Stimulated activated CD8-positive, alpha-beta memory T cell treated with anti-CD3 and anti-CD28 coated beads, Interleukin-4, amount 100 ng/mL, for 48 hours (primary cell): ENCODE results near the gene PTPN12.

Source experiments
- DNase-seq: peaks from one replicate; pipeline ENCODE4 v3.0.0-alpha.2; 2020

The PTPN12 gene

DNA sequence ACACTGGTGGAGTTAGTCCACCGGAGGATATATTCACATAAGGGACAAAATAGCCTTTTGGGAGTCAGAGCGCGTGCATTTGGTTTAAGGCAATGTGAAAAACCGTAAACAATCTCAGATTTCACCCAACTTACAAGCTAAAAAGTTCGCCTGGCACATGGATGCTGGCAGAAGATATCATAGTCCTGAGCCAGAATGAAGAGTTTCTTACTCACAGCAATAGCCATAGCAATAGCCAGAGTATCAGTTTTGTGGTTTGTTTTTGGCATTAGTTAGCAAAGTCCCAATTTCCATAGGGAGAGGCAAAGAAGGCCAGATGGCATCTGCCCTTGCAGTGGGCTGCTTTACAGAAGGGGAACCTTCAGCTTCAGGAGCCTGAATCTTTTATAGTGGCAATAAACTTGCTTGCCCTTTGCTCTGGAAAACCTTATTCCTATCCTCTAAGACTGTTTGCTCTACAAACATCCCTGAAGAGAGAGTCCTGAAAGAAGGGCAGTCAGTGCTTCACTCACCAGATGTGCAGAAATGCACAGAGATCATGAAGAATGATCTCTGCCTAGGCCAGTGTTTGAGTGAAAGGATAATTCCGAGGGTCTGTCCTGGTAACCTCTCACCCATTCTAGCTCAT, 130.5 kb downstream of the PTPN12 start:
- DNase-seq: no peak

DNA sequence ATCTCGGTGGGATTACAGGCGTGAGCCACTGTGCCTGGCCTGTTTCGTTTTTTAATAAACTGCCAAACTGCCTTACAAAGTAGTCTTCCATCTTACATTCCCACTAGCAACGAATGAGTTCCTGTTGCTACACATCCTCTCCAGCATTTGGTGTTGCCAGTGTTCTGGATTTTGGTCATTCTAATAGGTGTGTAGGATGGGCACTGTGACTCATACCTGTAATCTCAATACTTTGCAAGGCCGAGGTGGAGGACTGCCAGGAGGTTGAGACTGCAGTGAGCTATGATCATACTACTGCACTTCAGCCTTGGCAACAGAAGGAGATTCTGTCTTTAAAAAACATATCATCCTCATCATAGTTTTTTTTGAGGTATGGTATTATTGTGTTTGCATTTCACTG, 137.8 kb downstream of the PTPN12 start:
- DNase-seq: no peak

GRCh38 chr7:77679608-77680007, 142.5 kb downstream of the PTPN12 start:
- DNase-seq: no peak

DNA sequence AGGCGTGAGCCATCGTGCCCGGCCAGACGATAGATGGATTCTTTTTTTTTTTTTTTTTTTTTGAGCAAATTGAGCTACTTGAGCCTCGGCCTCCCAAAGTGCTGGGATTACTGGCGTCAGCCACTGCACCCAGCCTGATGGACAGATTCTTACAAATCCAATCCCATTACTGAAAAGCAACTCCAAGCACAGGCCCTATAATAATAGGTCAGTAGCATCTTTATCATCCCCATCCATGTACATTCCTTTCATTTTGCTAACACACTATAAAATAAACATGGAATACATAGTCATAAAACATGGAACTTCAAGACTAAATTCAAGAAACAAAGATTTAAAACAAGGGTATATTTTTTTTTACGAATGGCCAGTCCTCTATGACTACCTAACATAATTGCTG, 143.2 kb downstream of the PTPN12 start:
- DNase-seq: no peak

DNA sequence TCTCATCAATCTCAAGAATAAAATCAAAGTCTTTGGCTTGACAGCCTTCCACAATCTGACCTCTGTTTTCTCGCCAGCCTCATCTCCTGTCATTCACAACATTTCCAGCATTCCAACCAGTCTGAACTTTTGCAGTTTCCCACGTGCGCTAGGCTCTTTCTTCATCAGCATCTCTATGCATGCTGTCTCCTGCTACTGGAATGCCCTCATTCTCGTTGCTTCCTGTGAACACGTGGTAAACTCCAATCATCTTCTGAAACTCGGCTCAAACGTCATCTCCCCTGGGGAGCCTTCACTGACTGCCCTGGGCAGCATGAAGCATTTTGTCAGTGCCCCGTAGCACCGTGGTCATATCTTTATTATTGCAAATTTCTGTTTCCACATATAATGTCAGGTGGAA, 146.9 kb downstream of the PTPN12 start:
- no peak for DNase-seq

- no peak for DNase-seq
Observed at GRCh38 chr7:77685233-77685632, 148.1 kb downstream of the PTPN12 start.

DNA sequence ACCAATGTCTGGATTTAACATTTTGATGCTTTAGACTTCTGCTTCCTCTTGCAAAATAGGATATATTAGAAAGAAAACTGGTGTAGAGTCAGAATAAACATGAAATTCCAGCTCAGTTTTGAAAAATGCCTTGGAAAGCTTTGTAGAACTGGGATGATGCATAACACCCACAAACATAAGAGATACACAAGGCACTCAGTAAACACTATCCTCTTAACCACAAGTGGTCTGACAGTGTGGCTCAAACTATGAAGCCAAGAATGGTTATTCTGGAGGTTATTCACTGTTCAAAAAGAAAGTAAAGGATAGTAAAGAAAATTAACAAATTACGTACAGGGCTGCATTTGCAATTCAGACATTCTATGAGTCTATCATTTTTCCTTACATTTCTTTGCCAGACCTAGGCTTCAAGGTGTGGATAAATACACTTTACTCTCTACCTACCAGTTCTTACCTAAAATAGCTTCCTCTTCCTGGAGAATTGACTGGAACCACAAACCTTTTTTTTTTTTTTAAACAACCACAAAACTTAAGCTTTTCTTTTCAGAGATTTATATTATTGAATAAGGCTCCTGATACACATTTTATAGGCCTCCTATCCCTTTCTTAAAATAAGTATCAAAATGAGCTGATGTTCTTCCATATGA, 150.1 kb downstream of the PTPN12 start:
- DNase-seq: no peak

GRCh38 chr7:77687747-77688144, 150.7 kb downstream of the PTPN12 start:
- peak; percentile 35 for DNase-seq
